Measurements from ENCODE around the gene SUCLG2.

DNA sequence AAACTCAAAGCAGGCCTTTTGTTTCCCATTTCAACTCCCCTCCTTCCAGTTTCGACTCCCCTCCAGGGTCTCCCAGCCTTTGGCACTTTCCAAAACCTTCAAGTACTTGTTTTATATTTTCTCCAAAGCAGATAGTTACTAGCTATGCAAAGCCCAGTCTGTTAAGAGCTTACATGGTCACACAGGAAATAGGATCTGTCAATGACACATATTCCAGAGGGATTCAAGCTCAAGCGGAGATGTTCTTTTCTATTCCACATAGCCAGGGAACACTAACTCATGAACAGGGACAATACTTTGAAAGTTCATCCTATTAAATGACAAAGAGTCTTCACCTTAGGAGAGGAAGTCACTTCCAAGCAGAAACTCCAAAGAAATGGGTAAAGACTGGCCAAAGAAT is 18.6 kb downstream of the SUCLG2 start:
- TF ChIP-seq, protein P1, sequence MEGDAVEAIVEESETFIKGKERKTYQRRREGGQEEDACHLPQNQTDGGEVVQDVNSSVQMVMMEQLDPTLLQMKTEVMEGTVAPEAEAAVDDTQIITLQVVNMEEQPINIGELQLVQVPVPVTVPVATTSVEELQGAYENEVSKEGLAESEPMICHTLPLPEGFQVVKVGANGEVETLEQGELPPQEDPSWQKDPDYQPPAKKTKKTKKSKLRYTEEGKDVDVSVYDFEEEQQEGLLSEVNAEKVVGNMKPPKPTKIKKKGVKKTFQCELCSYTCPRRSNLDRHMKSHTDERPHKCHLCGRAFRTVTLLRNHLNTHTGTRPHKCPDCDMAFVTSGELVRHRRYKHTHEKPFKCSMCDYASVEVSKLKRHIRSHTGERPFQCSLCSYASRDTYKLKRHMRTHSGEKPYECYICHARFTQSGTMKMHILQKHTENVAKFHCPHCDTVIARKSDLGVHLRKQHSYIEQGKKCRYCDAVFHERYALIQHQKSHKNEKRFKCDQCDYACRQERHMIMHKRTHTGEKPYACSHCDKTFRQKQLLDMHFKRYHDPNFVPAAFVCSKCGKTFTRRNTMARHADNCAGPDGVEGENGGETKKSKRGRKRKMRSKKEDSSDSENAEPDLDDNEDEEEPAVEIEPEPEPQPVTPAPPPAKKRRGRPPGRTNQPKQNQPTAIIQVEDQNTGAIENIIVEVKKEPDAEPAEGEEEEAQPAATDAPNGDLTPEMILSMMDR (IDR thresholded peaks at IDR 0.05) = no peak
- TF ChIP-seq POLR2AphosphoS5 (IDR thresholded peaks at IDR 0.05) = no peak
